Sigmoid colon (tissue), 4 donors: Measurements from ENCODE around the gene GNAS.

ENCODE experiments used
- EP300 ChIP-seq, 4 donors: sonication (generic); formaldehyde crosslinking; IDR thresholded peaks; one replicate each; pipeline ENCODE4 v1.6.1; 2017; ENCODE audit warnings: antibody characterized with exemption in 4 of 4
- POLR2A ChIP-seq, 2 donors: fragments of 450-650 bp; IDR thresholded peaks; one replicate each; pipeline ENCODE4 v1.6.1; 2016; ENCODE audit warnings: antibody characterized with exemption in 2 of 2, mild to moderate bottlenecking in 2 of 2, moderate library complexity in 2 of 2
- POLR2AphosphoS5 ChIP-seq, 4 donors: sonication (generic); formaldehyde crosslinking; IDR thresholded peaks; one replicate each; pipeline ENCODE4 v1.6.1; 2017; ENCODE audit warnings: antibody characterized with exemption in 4 of 4
- TF ChIP-seq, protein P1 (sequence below), 4 experiments: fragments of 450-650 bp in 3 of 4; fragments of 200-600 bp in 1 of 4; IDR thresholded peaks; one replicate each; pipeline ENCODE4 v1.5.1; 2016 to 2019; ENCODE audit warnings: antibody characterized with exemption in 4 of 4, mild to moderate bottlenecking in 3 of 4, moderate library complexity in 2 of 4

DNA sequence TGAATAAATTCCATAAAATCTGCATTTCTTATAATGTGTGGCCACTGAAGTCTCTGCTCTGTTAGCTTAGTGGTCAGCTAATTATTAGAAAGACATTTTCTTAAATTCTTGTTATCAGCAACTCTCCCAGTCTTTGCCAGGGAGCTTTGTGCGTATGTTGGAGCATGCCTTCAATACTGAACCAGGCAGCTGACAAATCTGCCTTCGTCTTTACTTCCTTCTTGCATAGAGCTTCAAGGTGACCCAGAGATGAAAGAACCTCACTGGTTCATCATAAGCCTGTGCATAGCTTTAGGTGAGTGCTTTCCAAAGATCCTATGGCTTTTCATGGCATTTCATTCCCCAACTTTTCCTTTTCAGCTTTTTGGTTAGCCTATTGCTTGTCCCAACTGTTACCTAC is 85.6 kb downstream of the GNAS start:
- TF ChIP-seq, protein P1, sequence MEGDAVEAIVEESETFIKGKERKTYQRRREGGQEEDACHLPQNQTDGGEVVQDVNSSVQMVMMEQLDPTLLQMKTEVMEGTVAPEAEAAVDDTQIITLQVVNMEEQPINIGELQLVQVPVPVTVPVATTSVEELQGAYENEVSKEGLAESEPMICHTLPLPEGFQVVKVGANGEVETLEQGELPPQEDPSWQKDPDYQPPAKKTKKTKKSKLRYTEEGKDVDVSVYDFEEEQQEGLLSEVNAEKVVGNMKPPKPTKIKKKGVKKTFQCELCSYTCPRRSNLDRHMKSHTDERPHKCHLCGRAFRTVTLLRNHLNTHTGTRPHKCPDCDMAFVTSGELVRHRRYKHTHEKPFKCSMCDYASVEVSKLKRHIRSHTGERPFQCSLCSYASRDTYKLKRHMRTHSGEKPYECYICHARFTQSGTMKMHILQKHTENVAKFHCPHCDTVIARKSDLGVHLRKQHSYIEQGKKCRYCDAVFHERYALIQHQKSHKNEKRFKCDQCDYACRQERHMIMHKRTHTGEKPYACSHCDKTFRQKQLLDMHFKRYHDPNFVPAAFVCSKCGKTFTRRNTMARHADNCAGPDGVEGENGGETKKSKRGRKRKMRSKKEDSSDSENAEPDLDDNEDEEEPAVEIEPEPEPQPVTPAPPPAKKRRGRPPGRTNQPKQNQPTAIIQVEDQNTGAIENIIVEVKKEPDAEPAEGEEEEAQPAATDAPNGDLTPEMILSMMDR (IDR thresholded peaks at IDR 0.05): no peak
- TF ChIP-seq POLR2A (IDR thresholded peaks at IDR 0.05): no peak
- no peak for TF ChIP-seq EP300 (IDR thresholded peaks at IDR 0.05)
- TF ChIP-seq POLR2AphosphoS5 (IDR thresholded peaks at IDR 0.05): no peak
